HCT116 (cell line): ENCODE measurements around the gene DIP2A. TPM values are rescaled to one million over a fixed set of nuclear protein-coding genes. Genes with fewer than 3 reads are reported as not detected.

Experiments
- ATAC-seq: fragments of 200-7000 bp; cut with Tn5 transposase; 2 replicates; pipeline ENCODE4 v1.9.1; 2020; ENCODE audit warnings: mild to moderate bottlenecking, moderate library complexity
- BruUV-seq: library from RNA; stranded (reverse); fragments of 400-500 nt; replicated peaks from 2 replicates; lab custom pipeline; 2021; lab: Mats Ljungman, UMichigan
- CTCF ChIA-PET: fragments of 300-600 bp; sonication (Branson Sonifier 250); formaldehyde crosslinking; loops from one replicate; lab custom pipeline; 2021; ENCODE audit warnings: antibody characterized with exemption; lab: Charles Lee
- POLR2A ChIA-PET: fragments of 300-600, 350-600 bp; sonication (Branson Sonifier 250); formaldehyde crosslinking; loops from one replicate; lab custom pipeline; 2021; ENCODE audit warnings: antibody characterized with exemption; lab: Charles Lee
- RAD21 ChIA-PET, 2 experiments: fragments of 300-600 bp; sonication (Branson Sonifier 250); formaldehyde crosslinking; loops; one replicate each; lab custom pipeline; 2023; ENCODE audit warnings: low total read pairs in 2 of 2; ENCODE audit not compliant: uncharacterized antibody in 2 of 2, unreplicated experiment in 2 of 2, low non-redundant PET in 1 of 2; lab: Charles Lee
- DNase-seq: peaks from one replicate; pipeline ENCODE4 v3.0.0-alpha.2; 2010; ENCODE audit warnings: low read depth, low spot score
- H2AFZ ChIP-seq: fragments of 200-600 bp; shearing (Covaris generic), sonication (generic); 2 replicates; pipeline ENCODE4 v1.6.1; 2017; ENCODE audit warnings: low read depth, mixed run types, mixed read lengths, antibody characterized with exemption, low read length; ENCODE audit not compliant: poor library complexity, severe bottlenecking
- H3K27ac ChIP-seq: 2 replicates; pipeline ENCODE4 v1.5.1; 2012; ENCODE audit warnings: low read depth, low read length
- H3K27me3 ChIP-seq: fragments of 200-600 bp; sonication (generic); 2 replicates; pipeline ENCODE4 v1.6.1; 2016; ENCODE audit warnings: mixed run types, low read length, mixed read lengths; ENCODE audit not compliant: insufficient read depth
- H3K36me3 ChIP-seq, 2 experiments: fragments of 200-500 bp in 1 of 2; fragments of 200-600 bp in 1 of 2; sonication (Bioruptor generic) in 1 of 2; sonication (generic) in 1 of 2; 2 replicates each; pipeline versions ENCODE4 v1.5.1 to v1.6.1; 2014 to 2016; ENCODE audit warnings: low read length in 2 of 2, inconsistent platforms in 1 of 2, mixed read lengths in 1 of 2, mixed run types in 1 of 2; ENCODE audit not compliant: insufficient read depth in 2 of 2, control insufficient read depth in 1 of 2
- H3K4me1 ChIP-seq, 2 experiments: fragments of 200-600 bp in 1 of 2; sonication (generic) in 1 of 2; 2 replicates each; pipeline versions ENCODE4 v1.5.1 to v1.6.1; 2012 to 2017; ENCODE audit warnings: low read length in 2 of 2, inconsistent platforms in 1 of 2, mild to moderate bottlenecking in 1 of 2, mixed read lengths in 1 of 2, mixed run types in 1 of 2, moderate library complexity in 1 of 2; ENCODE audit not compliant: insufficient read depth in 2 of 2, control insufficient read depth in 1 of 2
- H3K4me2 ChIP-seq: fragments of 200-600 bp; sonication (generic); 2 replicates; pipeline ENCODE4 v1.6.1; 2017; ENCODE audit warnings: mixed run types, low read length, mixed read lengths
- H3K4me3 ChIP-seq, 2 experiments: fragments of 200-600 bp in 1 of 2; sonication (generic) in 1 of 2; replicated peaks in 1 of 2; 2 replicates each; pipeline ENCODE4 v1.5.1; 2011 to 2016; ENCODE audit warnings: low read length in 2 of 2, control low read depth in 1 of 2, low read depth in 1 of 2, mild to moderate bottlenecking in 1 of 2, mixed read lengths in 1 of 2, mixed run types in 1 of 2
- H3K79me2 ChIP-seq: fragments of 200-600 bp; sonication (generic); 2 replicates; pipeline ENCODE4 v1.6.1; 2017; ENCODE audit warnings: mild to moderate bottlenecking, mixed run types, low read length, moderate library complexity, mixed read lengths; ENCODE audit not compliant: insufficient read depth
- H3K9ac ChIP-seq: fragments of 200-600 bp; sonication (generic); 2 replicates; pipeline ENCODE4 v1.6.1; 2016; ENCODE audit warnings: low read length, mixed read lengths
- H3K9me2 ChIP-seq: fragments of 200-600 bp; sonication (generic), shearing (Covaris generic); 2 replicates; pipeline ENCODE4 v1.6.1; 2017; ENCODE audit warnings: mixed run types, mild to moderate bottlenecking, moderate library complexity; ENCODE audit not compliant: insufficient read depth
- H3K9me3 ChIP-seq, 2 experiments: fragments of 200-500 bp in 1 of 2; fragments of 200-600 bp in 1 of 2; sonication (Bioruptor generic) in 1 of 2; sonication (generic) in 1 of 2; 2 replicates each; pipeline ENCODE4 v1.6.1; 2014 to 2017; ENCODE audit warnings: low read length in 2 of 2, mixed read lengths in 2 of 2, inconsistent platforms in 1 of 2, low read depth in 1 of 2, mild to moderate bottlenecking in 1 of 2, mixed run types in 1 of 2, moderate library complexity in 1 of 2; ENCODE audit not compliant: control insufficient read depth in 1 of 2, insufficient read depth in 1 of 2
- H4K20me1 ChIP-seq: fragments of 200-600 bp; sonication (generic), shearing (Covaris generic); 2 replicates; pipeline ENCODE4 v1.6.1; 2017; ENCODE audit warnings: mixed run types, mild to moderate bottlenecking, moderate library complexity; ENCODE audit not compliant: insufficient read depth
- CBX3 ChIP-seq: IDR thresholded peaks from 2 replicates; pipeline ENCODE4 v1.6.1; 2012; ENCODE audit warnings: low read depth
- CEBPB ChIP-seq: IDR thresholded peaks from 2 replicates; pipeline ENCODE4 v1.6.1; 2012; ENCODE audit warnings: low read depth
- ELF1 ChIP-seq: IDR thresholded peaks from 2 replicates; pipeline ENCODE4 v1.6.1; 2012; ENCODE audit warnings: low read depth, borderline replicate concordance
- EZH2phosphoT487 ChIP-seq: fragments of 200-600 bp; IDR thresholded peaks from 2 replicates; pipeline ENCODE4 v1.6.1; 2018; ENCODE audit warnings: antibody characterized with exemption, borderline replicate concordance
- JUND ChIP-seq: IDR thresholded peaks from 2 replicates; pipeline ENCODE4 v1.6.1; 2012
- POLR2A ChIP-seq: IDR thresholded peaks from 2 replicates; pipeline ENCODE4 v1.7.0; 2011; ENCODE audit warnings: borderline replicate concordance; ENCODE audit not compliant: insufficient read depth, insufficient read length; ENCODE audit errors: extremely low read depth
- RAD21 ChIP-seq: IDR thresholded peaks from 2 replicates; pipeline ENCODE4 v1.6.1; 2012; ENCODE audit warnings: low read depth, mild to moderate bottlenecking
- SIN3A ChIP-seq: IDR thresholded peaks from 2 replicates; pipeline ENCODE4 v1.6.1; 2012; ENCODE audit warnings: low read depth
- SP1 ChIP-seq: IDR thresholded peaks from 2 replicates; pipeline ENCODE4 v1.6.1; 2012; ENCODE audit warnings: low read depth
- SRF ChIP-seq: IDR thresholded peaks from 2 replicates; pipeline ENCODE4 v1.6.1; 2012; ENCODE audit warnings: low read depth
- TCF7L2 ChIP-seq: IDR thresholded peaks from 2 replicates; pipeline ENCODE4 v1.7.0; 2011; ENCODE audit warnings: borderline replicate concordance, inconsistent platforms; ENCODE audit not compliant: insufficient read depth, insufficient read length; ENCODE audit errors: extremely low read depth
- ZFX ChIP-seq: fragments of 450-650 bp; IDR thresholded peaks from 2 replicates; pipeline ENCODE4 v1.6.1; 2017
- ZNF274 ChIP-seq: fragments of 200-500 bp; sonication (Bioruptor generic); IDR thresholded peaks from 2 replicates; pipeline ENCODE4 v1.6.1; 2014; ENCODE audit warnings: mild to moderate bottlenecking, low read depth, low read length, inconsistent platforms
- intact Hi-C: fragments of 100-400 bp; cut with micrococcal nuclease; formaldehyde crosslinking; loops from 2 replicates; pipeline ENCODE4 v1.10.0; 2022
- total RNA-seq: library from RNA; stranded (reverse); gene quantifications from one replicate; pipeline ENCODE4 v1.2.1, GENCODE V29; 2021; ENCODE audit not compliant: unreplicated experiment
- TF ChIP-seq, protein P1 (sequence below): IDR thresholded peaks from 2 replicates; pipeline ENCODE4 v1.6.1; 2012
- TF ChIP-seq, protein P2 (sequence below): IDR thresholded peaks from 2 replicates; pipeline ENCODE4 v1.6.1; 2011; ENCODE audit warnings: mild to moderate bottlenecking, low read length, moderate library complexity; ENCODE audit not compliant: insufficient replicate concordance; ENCODE audit errors: extremely low read depth
- TF ChIP-seq, protein P3 (sequence below): IDR thresholded peaks from 2 replicates; pipeline ENCODE4 v1.6.1; 2012
- TF ChIP-seq, protein P4 (sequence below): IDR thresholded peaks from 2 replicates; pipeline ENCODE4 v1.6.1; 2012; ENCODE audit warnings: low read depth

The DIP2A gene
- total RNA-seq, 1 experiment from 2014 or later, result 39.9 TPM

DNA sequence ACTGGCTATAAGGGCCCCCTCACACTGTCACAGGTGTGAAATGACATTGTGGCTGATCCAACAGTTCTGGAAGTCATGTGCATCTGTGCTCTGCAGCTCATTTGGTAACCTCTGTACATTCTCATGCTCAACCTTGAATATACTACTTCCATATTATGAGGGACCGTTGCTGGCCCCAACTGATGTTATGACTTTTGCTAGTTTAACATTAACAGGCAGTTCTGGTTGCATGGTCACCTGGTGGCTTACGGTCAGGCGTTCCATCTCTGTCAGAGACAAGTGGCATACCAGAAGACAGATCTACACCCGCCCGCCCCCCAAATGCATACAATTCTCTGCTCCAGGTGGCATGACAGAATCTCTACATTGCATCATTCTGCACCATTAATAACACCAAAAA is 6.0 kb upstream of the DIP2A start:
- Histone ChIP-seq H3K9me2 (no peaks in the 10 kb centered on the region), H3K27me3 (no peaks in the 10 kb centered on the region), H3K27ac (no peak overlapping the region), H3K9me3 (no peaks in the 10 kb centered on the region), H3K4me1 (peaks cover 20 to 31% of the 10 kb centered on the region in 2 experiments), H4K20me1 (no peaks in the 10 kb centered on the region)
- RAD21 ChIA-PET, result no interaction called here
- no TSS peak for BruUV-seq
- intact Hi-C loops, result no loop called here
- ATAC-seq, result no peak
- no peak for TF ChIP-seq ELF1
- TF ChIP-seq, all 23 proteins: peak for 0
- Histone ChIP-seq H3K9ac (no peak overlapping the region), H3K79me2 (peaks cover 15% of the 10 kb centered on the region), H3K36me3 (no peaks in the 10 kb centered on the region; a peak in 1 of 4 replicates), H2AFZ (no peak overlapping the region), H3K4me2 (no peak overlapping the region), H3K4me3 (no peak overlapping the region)
- POLR2A ChIA-PET, result no interaction called here
- no peak for DNase-seq
- CTCF ChIA-PET, result no interaction called here

DNA sequence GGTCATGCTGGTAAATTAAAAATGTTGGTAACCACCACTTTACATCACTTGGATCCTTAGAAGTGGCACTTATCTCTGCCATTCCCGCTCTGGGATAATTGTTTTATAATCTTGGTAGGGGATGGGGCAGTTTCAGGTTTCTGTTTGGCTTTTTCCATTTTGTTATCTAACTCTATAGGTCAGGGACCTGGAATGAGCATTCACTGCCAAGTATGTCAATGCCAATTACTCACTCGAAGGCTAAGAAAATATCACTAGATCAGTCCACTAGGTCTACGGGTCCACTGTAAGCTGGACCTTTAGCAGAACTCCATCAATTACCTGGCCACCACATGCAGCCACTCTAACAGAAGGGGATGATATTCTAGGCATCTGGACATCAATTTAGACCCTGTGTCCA is 4.5 kb upstream of the DIP2A start:
- no peak for DNase-seq
- no peaks in the 10 kb centered on the region for H4K20me1 ChIP-seq
- no peak overlapping the region for H3K9ac ChIP-seq
- H3K36me3 ChIP-seq, result no peaks in the 10 kb centered on the region; a peak in 1 of 4 replicates
- CTCF ChIA-PET, result no interaction called here
- POLR2A ChIA-PET, result no interaction called here
- no peak for ATAC-seq
- H3K4me2 ChIP-seq, result no peak overlapping the region
- H3K4me1 ChIP-seq, result peaks cover 20 to 33% of the 10 kb centered on the region in 2 experiments
- H2AFZ ChIP-seq, result no peak overlapping the region
- H3K4me3 ChIP-seq, result no peak overlapping the region
- H3K27me3 ChIP-seq, result no peaks in the 10 kb centered on the region
- H3K9me3 ChIP-seq, result no peaks in the 10 kb centered on the region
- no TSS peak for BruUV-seq
- intact Hi-C loops, result no loop called here
- peaks cover 22% of the 10 kb centered on the region for H3K79me2 ChIP-seq
- H3K9me2 ChIP-seq, result no peaks in the 10 kb centered on the region
- no peak overlapping the region for H3K27ac ChIP-seq
- RAD21 ChIA-PET, result no interaction called here
- TF ChIP-seq SRF (no peak), JUND (no peak), POLR2A (no peak), CBX3 (no peak), TCF7L2 (no peak), ZFX (no peak), SP1 (no peak), ELF1 (no peak), RAD21 (no peak), EZH2phosphoT487 (no peak), ZNF274 (no peak), SIN3A (no peak), CEBPB (no peak)
- TF ChIP-seq, protein P1, sequence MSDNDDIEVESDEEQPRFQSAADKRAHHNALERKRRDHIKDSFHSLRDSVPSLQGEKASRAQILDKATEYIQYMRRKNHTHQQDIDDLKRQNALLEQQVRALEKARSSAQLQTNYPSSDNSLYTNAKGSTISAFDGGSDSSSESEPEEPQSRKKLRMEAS, result no peak
- TF ChIP-seq, protein P2, sequence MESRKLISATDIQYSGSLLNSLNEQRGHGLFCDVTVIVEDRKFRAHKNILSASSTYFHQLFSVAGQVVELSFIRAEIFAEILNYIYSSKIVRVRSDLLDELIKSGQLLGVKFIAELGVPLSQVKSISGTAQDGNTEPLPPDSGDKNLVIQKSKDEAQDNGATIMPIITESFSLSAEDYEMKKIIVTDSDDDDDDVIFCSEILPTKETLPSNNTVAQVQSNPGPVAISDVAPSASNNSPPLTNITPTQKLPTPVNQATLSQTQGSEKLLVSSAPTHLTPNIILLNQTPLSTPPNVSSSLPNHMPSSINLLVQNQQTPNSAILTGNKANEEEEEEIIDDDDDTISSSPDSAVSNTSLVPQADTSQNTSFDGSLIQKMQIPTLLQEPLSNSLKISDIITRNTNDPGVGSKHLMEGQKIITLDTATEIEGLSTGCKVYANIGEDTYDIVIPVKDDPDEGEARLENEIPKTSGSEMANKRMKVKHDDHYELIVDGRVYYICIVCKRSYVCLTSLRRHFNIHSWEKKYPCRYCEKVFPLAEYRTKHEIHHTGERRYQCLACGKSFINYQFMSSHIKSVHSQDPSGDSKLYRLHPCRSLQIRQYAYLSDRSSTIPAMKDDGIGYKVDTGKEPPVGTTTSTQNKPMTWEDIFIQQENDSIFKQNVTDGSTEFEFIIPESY, result no peak
- TF ChIP-seq, protein P3, sequence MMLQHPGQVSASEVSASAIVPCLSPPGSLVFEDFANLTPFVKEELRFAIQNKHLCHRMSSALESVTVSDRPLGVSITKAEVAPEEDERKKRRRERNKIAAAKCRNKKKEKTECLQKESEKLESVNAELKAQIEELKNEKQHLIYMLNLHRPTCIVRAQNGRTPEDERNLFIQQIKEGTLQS, result no peak
- TF ChIP-seq, protein P4, sequence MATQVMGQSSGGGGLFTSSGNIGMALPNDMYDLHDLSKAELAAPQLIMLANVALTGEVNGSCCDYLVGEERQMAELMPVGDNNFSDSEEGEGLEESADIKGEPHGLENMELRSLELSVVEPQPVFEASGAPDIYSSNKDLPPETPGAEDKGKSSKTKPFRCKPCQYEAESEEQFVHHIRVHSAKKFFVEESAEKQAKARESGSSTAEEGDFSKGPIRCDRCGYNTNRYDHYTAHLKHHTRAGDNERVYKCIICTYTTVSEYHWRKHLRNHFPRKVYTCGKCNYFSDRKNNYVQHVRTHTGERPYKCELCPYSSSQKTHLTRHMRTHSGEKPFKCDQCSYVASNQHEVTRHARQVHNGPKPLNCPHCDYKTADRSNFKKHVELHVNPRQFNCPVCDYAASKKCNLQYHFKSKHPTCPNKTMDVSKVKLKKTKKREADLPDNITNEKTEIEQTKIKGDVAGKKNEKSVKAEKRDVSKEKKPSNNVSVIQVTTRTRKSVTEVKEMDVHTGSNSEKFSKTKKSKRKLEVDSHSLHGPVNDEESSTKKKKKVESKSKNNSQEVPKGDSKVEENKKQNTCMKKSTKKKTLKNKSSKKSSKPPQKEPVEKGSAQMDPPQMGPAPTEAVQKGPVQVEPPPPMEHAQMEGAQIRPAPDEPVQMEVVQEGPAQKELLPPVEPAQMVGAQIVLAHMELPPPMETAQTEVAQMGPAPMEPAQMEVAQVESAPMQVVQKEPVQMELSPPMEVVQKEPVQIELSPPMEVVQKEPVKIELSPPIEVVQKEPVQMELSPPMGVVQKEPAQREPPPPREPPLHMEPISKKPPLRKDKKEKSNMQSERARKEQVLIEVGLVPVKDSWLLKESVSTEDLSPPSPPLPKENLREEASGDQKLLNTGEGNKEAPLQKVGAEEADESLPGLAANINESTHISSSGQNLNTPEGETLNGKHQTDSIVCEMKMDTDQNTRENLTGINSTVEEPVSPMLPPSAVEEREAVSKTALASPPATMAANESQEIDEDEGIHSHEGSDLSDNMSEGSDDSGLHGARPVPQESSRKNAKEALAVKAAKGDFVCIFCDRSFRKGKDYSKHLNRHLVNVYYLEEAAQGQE, result no peak
